K562 (cell line): ENCODE measurements around the gene CACNB2. TPM values are rescaled to one million over a fixed set of nuclear protein-coding genes. Genes with fewer than 3 reads are reported as not detected.

ENCODE experiments used
- ATAC-seq: fragments of 200-7000 bp; cut with Tn5 transposase; 3 replicates; pipeline ENCODE4 v1.9.1; 2020; ENCODE audit warnings: moderate library complexity
- BruUV-seq: library from RNA; stranded (reverse); fragments of 400-500 nt; replicated peaks from 2 replicates; lab custom pipeline; 2021; lab: Mats Ljungman, UMichigan
- CTCF ChIA-PET: fragments of 300-600 bp; formaldehyde crosslinking; extraction: SDS; loops from one replicate; lab custom pipeline; 2021; ENCODE audit warnings: low intra/inter-chr PET ratio; lab: Yijun Ruan, JAX
- POLR2A ChIA-PET: fragments of 300-600, 350-650 bp; sonication (Branson Sonifier 250); formaldehyde crosslinking; extraction: SDS; loops from one replicate; lab custom pipeline; 2021; ENCODE audit warnings: antibody characterized with exemption, inconsistent platforms; lab: Yijun Ruan, JAX
- DNase-seq, 4 experiments: peaks; one replicate each; pipeline versions ENCODE4 v3.0.0 to v3.0.0-alpha.2; 2011 to 2018; ENCODE audit warnings: low spot score in 3 of 4, mixed read lengths in 3 of 4; ENCODE audit errors: extremely low read depth in 1 of 4
- FAIRE-seq: peaks from 2 replicates; lab custom pipeline; 2011; peaks lifted over from hg19 to GRCh38; lab: Jason Lieb, UNC
- H2AFZ ChIP-seq: 2 replicates; pipeline ENCODE4 v1.6.0; 2011; ENCODE audit warnings: low read depth, low read length, control low read depth, inconsistent platforms
- H3K27ac ChIP-seq: fragments of 200-600 bp; 3 replicates; pipeline ENCODE4 v1.8.0; 2011; ENCODE audit warnings: low read depth, mild to moderate bottlenecking, control low read depth, inconsistent platforms, low read length, moderate library complexity, mixed read lengths; ENCODE audit errors: extremely low read depth
- H3K27me3 ChIP-seq, 2 experiments: fragments of 300-600 bp in 1 of 2; 2 replicates in 1 of 2; 3 replicates in 1 of 2; pipeline versions ENCODE4 v1.6.0 to v1.8.0; 2011; ENCODE audit warnings: inconsistent platforms in 2 of 2, low read length in 2 of 2, mild to moderate bottlenecking in 1 of 2, mixed read lengths in 1 of 2, moderate library complexity in 1 of 2; ENCODE audit not compliant: control insufficient read depth in 2 of 2, insufficient read depth in 2 of 2
- H3K36me3 ChIP-seq: fragments of 300-600 bp; 3 replicates; pipeline ENCODE4 v1.8.0; 2011; ENCODE audit warnings: mild to moderate bottlenecking, low read length, inconsistent platforms; ENCODE audit not compliant: control insufficient read depth, insufficient read depth
- H3K4me1 ChIP-seq, 2 experiments: fragments of 200-600 bp in 1 of 2; replicated peaks in 1 of 2; 2 replicates in 1 of 2; 3 replicates in 1 of 2; pipeline versions ENCODE4 v1.5.1 to v1.8.0; 2011; ENCODE audit warnings: inconsistent platforms in 2 of 2, low read length in 2 of 2, mild to moderate bottlenecking in 1 of 2, mixed read lengths in 1 of 2, moderate library complexity in 1 of 2; ENCODE audit not compliant: control insufficient read depth in 2 of 2, insufficient read depth in 2 of 2
- H3K4me2 ChIP-seq: 2 replicates; pipeline ENCODE4 v1.6.1; 2011; ENCODE audit warnings: low read length, control low read depth, inconsistent platforms, mixed read lengths; ENCODE audit not compliant: insufficient read depth
- H3K4me3 ChIP-seq: fragments of 200-600 bp; sonication (generic), shearing (Covaris generic); 2 replicates; pipeline ENCODE4 v1.5.1; 2016; ENCODE audit warnings: control low read depth, inconsistent platforms
- H3K79me2 ChIP-seq: fragments of 200-600 bp; 3 replicates; pipeline ENCODE4 v1.8.0; 2011; ENCODE audit warnings: low read length, inconsistent platforms; ENCODE audit not compliant: control insufficient read depth, insufficient read depth
- H3K9ac ChIP-seq, 2 experiments: 2 replicates each; pipeline versions ENCODE4 v1.6.0 to v1.6.1; 2011; ENCODE audit warnings: low read depth in 2 of 2, low read length in 2 of 2, control low read depth in 1 of 2, inconsistent platforms in 1 of 2, mild to moderate bottlenecking in 1 of 2, mixed read lengths in 1 of 2; ENCODE audit not compliant: insufficient read depth in 1 of 2
- H3K9me1 ChIP-seq: one replicate; pipeline ENCODE4 v1.6.0; 2011; ENCODE audit warnings: inconsistent platforms, mild to moderate bottlenecking, low read length, moderate library complexity; ENCODE audit not compliant: control insufficient read depth, insufficient read depth
- H3K9me3 ChIP-seq: replicated peaks from 2 replicates; pipeline ENCODE4 v1.5.1; 2011; ENCODE audit warnings: low read depth, low read length, inconsistent platforms; ENCODE audit not compliant: control insufficient read depth, insufficient read depth
- H4K20me1 ChIP-seq: replicated peaks from 2 replicates; pipeline ENCODE4 v1.6.1; 2011; ENCODE audit warnings: low read length, inconsistent platforms, mixed read lengths; ENCODE audit not compliant: control insufficient read depth, insufficient read depth
- CBFA2T3 ChIP-seq: fragments of 450-650 bp; IDR thresholded peaks from 2 replicates; pipeline ENCODE4 v1.6.1; 2017
- HSF4 ChIP-seq: fragments of 250-450 bp; sonication (Bioruptor Pico); IDR thresholded peaks from 2 replicates; pipeline ENCODE4 v2.1.2; 2022; ENCODE audit warnings: mild to moderate bottlenecking, moderate library complexity, borderline replicate concordance
- ZNF668 ChIP-seq: fragments of 250-450 bp; sonication (Bioruptor Pico); IDR thresholded peaks from 2 replicates; pipeline ENCODE4 v1.8.0; 2022; ENCODE audit warnings: mild to moderate bottlenecking, inconsistent platforms
- WGBS: fragments of 100-300 bp; shearing (Covaris generic); methylation state at CpG from one replicate; pipeline ENCODE4 v1.1.6; 2016; ENCODE audit warnings: low coverage, mixed read lengths; ENCODE audit not compliant: insufficient coverage; ENCODE audit errors: missing lambda C conversion rate; 5-methylcytosine and 5-hydroxymethylcytosine counted together
- in situ Hi-C: fragments of 300-500 bp; cut with MboI; formaldehyde crosslinking; loops from 4 replicates; pipeline ENCODE4 v1.15.0; 2018; ENCODE audit warnings: inconsistent platforms, mixed read lengths
- intact Hi-C: fragments of 100-400 bp; cut with micrococcal nuclease; formaldehyde crosslinking; loops from 2 replicates; pipeline ENCODE4 v1.14.2; 2022
- polyA plus RNA-seq, 8 experiments: library from polyadenylated mRNA; depleted of rRNA in 4 of 8; stranded (reverse) in 5 of 8; unstranded in 3 of 8; fragments of >200 nt; fragmentation: Nextera tagmentation in 2 of 8; fragmentation: Illumina TruSeq in 1 of 8; extraction: Ambion mirVana in 2 of 8; extraction: Trizol in 1 of 8; gene quantifications; 2 replicates each; pipeline versions ENCODE4 v1.2.1 to v1.2.3, GENCODE V29; 2011 to 2014; ENCODE audit warnings: inconsistent platforms in 1 of 8, missing spikeins in 1 of 8
- total RNA-seq, 7 experiments: library from RNA; depleted of rRNA in 6 of 7; stranded (reverse); fragments of >200 nt in 6 of 7; fragmentation: Illumina TruSeq in 2 of 7; extraction: Trizol in 2 of 7; gene quantifications; 2 replicates each; pipeline versions ENCODE4 v1.2.1 to v1.2.3, GENCODE V29; 2011 to 2021; ENCODE audit warnings: low replicate concordance in 1 of 7
- TF ChIP-seq, protein P1 (sequence below), 2 experiments: fragments of 200-800 bp in 1 of 2; sonication (Bioruptor generic) in 1 of 2; sonication (generic) in 1 of 2; formaldehyde crosslinking in 1 of 2; IDR thresholded peaks in 1 of 2; conservative IDR thresholded peaks in 1 of 2; 2 replicates each; pipeline versions ENCODE4 v1.5.0 to v1.6.1; 2016 to 2020; ENCODE audit warnings: missing compliant biosample characterization in 1 of 2, missing genetic modification characterization in 1 of 2, missing genetic modification reagents in 1 of 2

Gene CACNB2
- total and polyA plus RNA-seq, 9 of the 15 experiments (the other 6 are each of a cell fraction or from before 2014, with no cell fraction given): 1.8 to 2.2 TPM; not detected in 7

- TF ChIP-seq, protein P1, sequence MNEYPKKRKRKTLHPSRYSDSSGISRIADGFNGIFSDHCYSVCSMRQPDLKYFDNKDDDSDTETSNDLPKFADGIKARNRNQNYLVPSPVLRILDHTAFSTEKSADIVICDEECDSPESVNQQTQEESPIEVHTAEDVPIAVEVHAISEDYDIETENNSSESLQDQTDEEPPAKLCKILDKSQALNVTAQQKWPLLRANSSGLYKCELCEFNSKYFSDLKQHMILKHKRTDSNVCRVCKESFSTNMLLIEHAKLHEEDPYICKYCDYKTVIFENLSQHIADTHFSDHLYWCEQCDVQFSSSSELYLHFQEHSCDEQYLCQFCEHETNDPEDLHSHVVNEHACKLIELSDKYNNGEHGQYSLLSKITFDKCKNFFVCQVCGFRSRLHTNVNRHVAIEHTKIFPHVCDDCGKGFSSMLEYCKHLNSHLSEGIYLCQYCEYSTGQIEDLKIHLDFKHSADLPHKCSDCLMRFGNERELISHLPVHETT (CRISPR knock-in tag; conservative IDR thresholded peaks at IDR 0.05 in 1 of 2, IDR thresholded peaks at IDR 0.05 in 1 of 2): no peak
- TF ChIP-seq ZNF668: no peak
Observed at GRCh38 chr10:18162021-18162627, 21.9 kb downstream of the CACNB2 start (continued).

DNA sequence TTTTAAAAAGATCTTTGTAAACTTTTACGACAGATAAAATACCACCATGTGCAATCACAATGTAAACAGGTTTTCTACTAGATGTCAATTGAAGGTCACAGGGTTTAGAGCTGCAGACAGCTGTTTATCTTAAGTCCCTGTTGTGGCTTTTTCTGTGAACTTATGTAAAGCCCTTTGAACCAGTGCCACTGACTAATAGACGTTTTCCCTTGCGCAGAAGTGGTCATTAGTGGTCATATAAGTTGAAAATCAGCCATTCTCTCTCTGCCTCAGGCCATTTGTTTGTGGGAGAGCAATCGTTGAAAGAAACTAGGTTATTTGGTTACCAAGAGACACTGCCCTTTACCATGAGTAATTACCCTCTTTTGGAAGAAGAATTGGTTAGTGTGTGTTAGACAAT lies 23.9 kb downstream of the CACNB2 start:
- no peak overlapping the region for H3K9ac ChIP-seq

More for the DNA sequence above, 23.9 kb downstream of the CACNB2 start:
- WGBS: 0% methylated on average over 4 of the region's 4 CpGs
- H3K27me3 ChIP-seq: peaks cover 0 to 6% of the 10 kb centered on the region in 2 experiments; a peak in 1 of 5 replicates
- H3K9me3 ChIP-seq: no peaks in the 10 kb centered on the region
- FAIRE-seq: no peak
- no peak overlapping the region for H2AFZ ChIP-seq
- ATAC-seq: no peak
- no peaks in the 10 kb centered on the region for H3K4me1 ChIP-seq
- intact Hi-C loops: no loop called here
- TF ChIP-seq HSF4 (CRISPR knock-in tag): no peak
- TF ChIP-seq CBFA2T3: 0 out of 2 replicates have a peak, but pooled peaks have one; percentile 3
- no peak overlapping the region for H3K4me2 ChIP-seq
- no peak overlapping the region for H3K4me3 ChIP-seq
- no peak overlapping the region for H3K27ac ChIP-seq
- POLR2A ChIA-PET: no interaction called here
- DNase-seq: no peak
- CTCF ChIA-PET: no interaction called here
- H4K20me1 ChIP-seq: no peaks in the 10 kb centered on the region
- in situ Hi-C loops: no loop called here
- H3K36me3 ChIP-seq: no peaks in the 10 kb centered on the region
- no TSS peak for BruUV-seq
- H3K79me2 ChIP-seq: no peaks in the 10 kb centered on the region
- no peaks in the 10 kb centered on the region for H3K9me1 ChIP-seq
